ENCODE measurements around the gene PCDH9.

- TF ChIP-seq EZH2 (IDR thresholded peaks at IDR 0.05; ENCODE audit: insufficient read depth, poor library complexity, severe bottlenecking) (no peak), EZH2phosphoT487 (IDR thresholded peaks at IDR 0.05; ENCODE audit: insufficient read depth, low read depth) (no peak)
These were observed 789.2 kb downstream of the PCDH9 start for GRCh38 chr13:66440938-66441337.
